ENCODE measurements around the gene CYRIA.

CYRIA gene

DNA sequence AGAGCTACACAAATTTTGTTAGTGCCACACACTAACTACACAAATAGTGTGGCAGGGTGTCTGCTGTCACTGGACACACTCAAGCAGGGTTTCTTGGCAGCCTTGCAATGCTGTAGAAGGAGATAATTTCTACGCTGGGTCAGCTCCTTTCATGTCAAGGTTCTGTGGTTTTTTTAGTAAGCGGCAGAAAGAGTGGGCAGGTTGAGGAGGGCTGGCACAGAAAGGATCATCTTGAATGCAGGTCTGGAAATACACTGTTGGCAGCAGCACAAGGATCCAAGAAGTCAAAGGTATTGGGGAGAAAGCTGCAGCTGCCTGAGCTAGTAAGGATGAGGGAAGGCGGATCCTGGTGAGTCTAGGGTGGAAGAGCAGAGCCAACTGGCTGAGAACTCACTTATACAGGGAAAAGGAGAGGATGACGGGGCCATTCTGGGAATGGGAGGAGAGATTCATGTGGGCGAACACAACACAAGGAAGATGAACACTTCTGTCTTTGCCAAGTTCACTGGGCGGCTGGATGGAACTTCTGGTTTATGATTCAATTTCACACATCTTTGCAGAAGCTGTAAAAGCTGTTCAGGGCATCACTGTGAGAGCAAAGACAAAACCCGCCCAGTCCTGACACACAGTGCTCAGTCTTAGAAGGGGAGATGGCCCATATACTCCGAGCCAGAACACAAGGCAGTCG, 16.9 kb upstream of the CYRIA start:
- TF ChIP-seq, protein P1, sequence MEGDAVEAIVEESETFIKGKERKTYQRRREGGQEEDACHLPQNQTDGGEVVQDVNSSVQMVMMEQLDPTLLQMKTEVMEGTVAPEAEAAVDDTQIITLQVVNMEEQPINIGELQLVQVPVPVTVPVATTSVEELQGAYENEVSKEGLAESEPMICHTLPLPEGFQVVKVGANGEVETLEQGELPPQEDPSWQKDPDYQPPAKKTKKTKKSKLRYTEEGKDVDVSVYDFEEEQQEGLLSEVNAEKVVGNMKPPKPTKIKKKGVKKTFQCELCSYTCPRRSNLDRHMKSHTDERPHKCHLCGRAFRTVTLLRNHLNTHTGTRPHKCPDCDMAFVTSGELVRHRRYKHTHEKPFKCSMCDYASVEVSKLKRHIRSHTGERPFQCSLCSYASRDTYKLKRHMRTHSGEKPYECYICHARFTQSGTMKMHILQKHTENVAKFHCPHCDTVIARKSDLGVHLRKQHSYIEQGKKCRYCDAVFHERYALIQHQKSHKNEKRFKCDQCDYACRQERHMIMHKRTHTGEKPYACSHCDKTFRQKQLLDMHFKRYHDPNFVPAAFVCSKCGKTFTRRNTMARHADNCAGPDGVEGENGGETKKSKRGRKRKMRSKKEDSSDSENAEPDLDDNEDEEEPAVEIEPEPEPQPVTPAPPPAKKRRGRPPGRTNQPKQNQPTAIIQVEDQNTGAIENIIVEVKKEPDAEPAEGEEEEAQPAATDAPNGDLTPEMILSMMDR (IDR thresholded peaks at IDR 0.05; ENCODE audit: low read depth, low read length), result no peak
- no peak for DNase-seq (ENCODE audit: extremely low read depth, low read depth)

DNA sequence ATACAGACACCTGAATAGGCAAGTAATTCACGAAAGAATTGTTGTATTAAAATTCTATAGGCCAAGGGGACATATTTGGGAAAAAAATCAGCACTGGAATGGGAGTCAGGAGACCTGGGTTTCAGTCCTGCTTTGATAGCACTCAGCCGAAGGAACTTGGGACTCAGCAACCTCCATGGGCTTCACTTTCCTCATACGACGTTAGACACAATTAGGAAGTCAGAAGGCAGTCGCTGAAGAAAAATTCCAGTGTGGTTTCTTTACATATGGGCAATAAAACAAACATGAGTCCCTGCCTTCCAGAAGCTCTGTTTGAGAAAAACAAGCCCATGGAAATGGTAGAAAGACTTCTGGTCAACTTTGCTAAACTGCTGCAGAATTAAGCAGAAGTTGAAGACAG, 15.1 kb upstream of the CYRIA start:
- DNase-seq (ENCODE audit: extremely low read depth, low read depth), result no peak
- TF ChIP-seq, protein P1 (IDR thresholded peaks at IDR 0.05; ENCODE audit: low read depth, low read length), result no peak

DNA sequence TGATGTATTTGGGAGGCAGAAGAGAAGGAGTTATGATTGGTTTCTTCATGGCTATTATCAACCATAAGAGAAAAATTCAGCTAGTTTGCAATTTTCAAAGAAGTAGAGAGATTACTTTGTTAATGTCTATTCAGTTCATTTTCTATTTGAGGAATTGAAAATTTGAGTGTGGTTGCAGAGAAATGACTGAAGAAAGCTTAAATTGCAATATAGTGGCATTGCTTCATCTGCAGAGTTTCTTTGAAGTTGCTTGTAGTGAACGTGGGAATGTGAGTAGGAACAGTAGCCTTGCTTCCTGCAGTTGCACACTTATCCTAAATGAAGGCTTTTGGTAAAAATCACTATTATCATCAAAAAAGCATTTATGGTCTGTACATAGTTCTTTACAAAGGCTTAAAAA, 14.7 kb upstream of the CYRIA start:
- TF ChIP-seq, protein P1 (IDR thresholded peaks at IDR 0.05; ENCODE audit: low read depth, low read length), result no peak
- DNase-seq (ENCODE audit: extremely low read depth, low read depth), result no peak

DNA sequence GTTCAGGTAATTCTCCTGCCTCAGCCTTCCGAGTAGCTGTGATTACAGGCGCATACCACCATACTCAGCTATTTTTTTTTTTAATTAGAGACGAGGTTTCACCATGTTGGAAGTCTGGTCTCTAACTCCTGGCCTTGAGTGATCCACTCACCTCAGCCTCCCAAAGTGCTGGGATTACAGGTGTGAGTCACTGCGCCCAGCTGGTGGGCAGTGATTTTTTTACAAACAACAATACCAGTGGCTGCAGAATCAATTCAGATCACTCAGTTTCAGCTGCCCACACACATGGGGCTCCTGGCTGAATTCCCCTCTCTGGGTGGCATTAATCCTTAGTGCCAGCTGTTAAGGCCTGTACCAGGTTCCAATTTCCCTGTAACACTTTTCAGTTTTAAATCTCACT, 13.3 kb upstream of the CYRIA start:
- DNase-seq (ENCODE audit: extremely low read depth, low read depth), result no peak
- TF ChIP-seq, protein P1 (IDR thresholded peaks at IDR 0.05; ENCODE audit: low read depth, low read length), result no peak

DNA sequence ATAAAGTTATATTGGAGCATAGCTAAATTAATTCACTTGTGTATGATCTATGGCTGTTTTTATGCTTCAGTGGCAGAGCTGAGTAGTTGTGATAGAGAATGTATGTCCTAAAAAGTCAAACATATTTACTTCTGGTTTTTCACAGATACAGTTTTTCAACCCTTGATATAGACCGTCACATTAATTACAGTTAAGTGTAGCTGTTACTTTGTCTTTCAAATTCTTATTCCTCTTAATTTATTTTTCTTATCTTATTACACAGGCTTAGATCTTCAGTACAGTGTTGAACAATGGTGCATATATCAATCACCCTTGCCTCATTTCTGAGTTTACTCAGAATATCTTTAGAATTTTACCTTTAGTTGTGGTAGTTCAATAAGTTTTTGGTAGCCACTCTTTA, 12.2 kb upstream of the CYRIA start:
- DNase-seq (ENCODE audit: extremely low read depth, low read depth), result no peak
- TF ChIP-seq, protein P1 (IDR thresholded peaks at IDR 0.05; ENCODE audit: low read depth, low read length), result no peak

DNA sequence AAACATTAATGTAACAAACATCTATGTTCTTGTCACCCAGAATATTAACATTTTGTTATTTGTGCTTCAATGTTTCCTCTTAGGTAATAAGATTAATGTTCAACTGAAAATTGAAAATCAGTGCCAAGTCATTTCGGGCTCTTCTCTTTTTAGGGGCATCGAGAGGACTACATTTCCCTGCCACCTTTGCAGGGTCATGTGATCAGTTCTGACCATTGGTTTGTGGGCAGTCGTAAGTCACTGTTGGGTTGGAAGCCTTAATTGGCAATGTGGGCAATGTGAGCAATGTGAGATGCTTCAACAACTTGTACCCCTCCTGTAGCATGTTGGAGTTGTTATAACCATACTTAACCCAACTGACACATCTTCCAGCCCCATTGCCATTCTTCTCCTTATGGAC, 10.1 kb upstream of the CYRIA start:
- TF ChIP-seq, protein P1 (IDR thresholded peaks at IDR 0.05; ENCODE audit: low read depth, low read length), result no peak
- DNase-seq (ENCODE audit: extremely low read depth, low read depth), result no peak

DNA sequence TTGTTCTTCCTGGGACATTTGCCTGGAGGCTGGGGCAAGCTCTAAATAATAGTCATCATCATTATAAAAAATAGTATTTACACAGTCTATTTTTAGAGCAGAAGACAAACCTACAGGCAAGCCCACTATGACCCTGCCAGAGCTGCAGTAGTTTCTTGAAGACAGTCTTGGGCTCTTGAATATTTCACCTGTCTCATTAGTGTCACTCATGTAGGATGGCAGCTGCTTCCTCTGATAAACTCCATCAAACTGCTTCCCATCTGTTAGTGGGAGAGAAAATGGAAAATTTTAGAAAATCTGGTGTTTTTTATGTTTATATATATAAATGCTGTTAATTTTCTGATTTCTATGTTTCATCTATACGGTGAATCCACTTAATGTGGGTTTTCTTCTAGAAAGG, 8.5 kb upstream of the CYRIA start:
- TF ChIP-seq, protein P1 (IDR thresholded peaks at IDR 0.05; ENCODE audit: low read depth, low read length), result no peak
- no peak for DNase-seq (ENCODE audit: extremely low read depth, low read depth)

Data from AG09319 (cell line).